HepG2 (cell line): ENCODE results near the gene NUP35. TPM values are rescaled to one million over a fixed set of nuclear protein-coding genes. Genes with fewer than 3 reads are reported as not detected.

Experiments
- ELF3 ChIP-seq: IDR thresholded peaks from 2 replicates; pipeline ENCODE4 v1.6.1; 2016; ENCODE audit warnings: missing genetic modification reagents, missing compliant biosample characterization
- EP300 ChIP-seq, 3 experiments: sonication (generic) in 1 of 3; formaldehyde crosslinking in 1 of 3; IDR thresholded peaks; 2 replicates each; pipeline versions ENCODE4 v1.5.1 to v1.6.1; 2011 to 2020; ENCODE audit warnings: low read depth in 2 of 3, low read length in 2 of 3, borderline replicate concordance in 1 of 3, improper control_type of control experiment in 1 of 3, mild to moderate bottlenecking in 1 of 3, missing genetic modification reagents in 1 of 3, moderate library complexity in 1 of 3
- FOXK1 ChIP-seq: sonication (generic); formaldehyde crosslinking; IDR thresholded peaks from 2 replicates; pipeline ENCODE4 v1.4.0; 2020; ENCODE audit warnings: low read depth, missing genetic modification reagents, borderline replicate concordance
- FOXO1 ChIP-seq: sonication (generic); formaldehyde crosslinking; IDR thresholded peaks from 2 replicates; pipeline ENCODE4 v1.4.0; 2020; ENCODE audit warnings: missing genetic modification reagents
- GATAD2A ChIP-seq: IDR thresholded peaks from 2 replicates; pipeline ENCODE4 v1.6.1; 2016
- GPN1 ChIP-seq: sonication (generic); formaldehyde crosslinking; IDR thresholded peaks from 2 replicates; pipeline ENCODE4 v1.5.1; 2020; ENCODE audit warnings: missing genetic modification reagents, borderline replicate concordance
- ISX ChIP-seq: sonication (generic); formaldehyde crosslinking; conservative IDR thresholded peaks from 2 replicates; pipeline ENCODE4 v1.5.0; 2020; ENCODE audit warnings: missing genetic modification reagents
- MAFK ChIP-seq, 2 experiments: IDR thresholded peaks in 1 of 2; conservative IDR thresholded peaks in 1 of 2; 2 replicates each; pipeline ENCODE4 v1.6.1; 2011; ENCODE audit warnings: improper control_type of control experiment in 2 of 2, low read length in 2 of 2
- MIXL1 ChIP-seq: IDR thresholded peaks from 2 replicates; pipeline ENCODE4 v1.6.1; 2016
- NR2F2 ChIP-seq: IDR thresholded peaks from 2 replicates; pipeline ENCODE4 v1.6.1; 2012; ENCODE audit warnings: low read depth, inconsistent platforms, borderline replicate concordance
- SMC3 ChIP-seq: IDR thresholded peaks from 2 replicates; pipeline ENCODE4 v1.6.1; 2011; ENCODE audit warnings: low read length, improper control_type of control experiment
- XBP1 ChIP-seq: sonication (generic); formaldehyde crosslinking; IDR thresholded peaks from 2 replicates; pipeline ENCODE4 v1.5.0; 2020; ENCODE audit warnings: missing genetic modification reagents
- ZFX ChIP-seq: sonication (generic); formaldehyde crosslinking; IDR thresholded peaks from 2 replicates; pipeline ENCODE4 v1.4.0; 2020; ENCODE audit warnings: mild to moderate bottlenecking, low read depth, missing genetic modification reagents, moderate library complexity
- ZMYM3 ChIP-seq: sonication (generic); formaldehyde crosslinking; IDR thresholded peaks from 2 replicates; pipeline ENCODE4 v1.5.1; 2020; ENCODE audit warnings: mild to moderate bottlenecking, missing genetic modification reagents
- ZNF232 ChIP-seq: sonication (generic); formaldehyde crosslinking; IDR thresholded peaks from 2 replicates; pipeline ENCODE4 v1.4.0; 2020; ENCODE audit warnings: missing genetic modification reagents, borderline replicate concordance
- ZNF235 ChIP-seq: sonication (generic); formaldehyde crosslinking; IDR thresholded peaks from 2 replicates; pipeline ENCODE4 v1.8.1; 2023; ENCODE audit warnings: mild to moderate bottlenecking, missing genetic modification reagents, borderline replicate concordance
- ZNF564 ChIP-seq: sonication (generic); formaldehyde crosslinking; IDR thresholded peaks from 2 replicates; pipeline ENCODE4 v1.8.1; 2023; ENCODE audit warnings: mild to moderate bottlenecking, missing genetic modification reagents
- ZNF674 ChIP-seq: sonication (generic); formaldehyde crosslinking; IDR thresholded peaks from 2 replicates; pipeline ENCODE4 v1.5.0; 2020; ENCODE audit warnings: low read depth, mild to moderate bottlenecking, missing genetic modification reagents
- ZNF782 ChIP-seq: sonication (generic); formaldehyde crosslinking; IDR thresholded peaks from 2 replicates; pipeline ENCODE4 v1.4.0; 2020; ENCODE audit warnings: missing genetic modification reagents, mild to moderate bottlenecking, borderline replicate concordance
- ZSCAN31 ChIP-seq: sonication (generic); formaldehyde crosslinking; IDR thresholded peaks from 2 replicates; pipeline ENCODE4 v1.5.0; 2020; ENCODE audit warnings: low read depth, mild to moderate bottlenecking, missing genetic modification reagents
- polyA plus RNA-seq, 8 experiments: library from polyadenylated mRNA; depleted of rRNA in 3 of 8; stranded (reverse) in 7 of 8; unstranded in 1 of 8; fragments of >200 nt; fragmentation: Illumina TruSeq in 4 of 8; extraction: Trizol in 4 of 8; gene quantifications; 2 replicates each; pipeline versions ENCODE4 v1.2.1 to v1.2.3, GENCODE V29; 2011 to 2016; ENCODE audit warnings: low read depth in 4 of 8, missing spikeins in 1 of 8, mixed read lengths in 1 of 8; ENCODE audit not compliant: insufficient read depth in 1 of 8
- total RNA-seq, 5 experiments: library from RNA; depleted of rRNA; stranded (reverse); fragments of >200 nt; fragmentation: Illumina TruSeq; extraction: Trizol; gene quantifications; 2 replicates each; pipeline ENCODE4 v1.2.3, GENCODE V29; 2016; ENCODE audit warnings: low read depth in 1 of 5
- TF ChIP-seq, protein P1 (sequence below): sonication (generic); formaldehyde crosslinking; IDR thresholded peaks from 2 replicates; pipeline ENCODE4 v1.5.1; 2020; ENCODE audit warnings: mild to moderate bottlenecking, missing genetic modification reagents, moderate library complexity
- TF ChIP-seq, protein P2 (sequence below): sonication (generic); formaldehyde crosslinking; IDR thresholded peaks from 2 replicates; pipeline ENCODE4 v1.5.0; 2020; ENCODE audit warnings: missing genetic modification reagents
- TF ChIP-seq, protein P3 (sequence below): fragments of 450-650 bp; IDR thresholded peaks from 2 replicates; pipeline ENCODE4 v1.6.1; 2016
- TF ChIP-seq, protein P4 (sequence below): sonication (generic); formaldehyde crosslinking; IDR thresholded peaks from 2 replicates; pipeline ENCODE4 v1.5.0; 2020; ENCODE audit warnings: mild to moderate bottlenecking, low read depth, missing genetic modification reagents, borderline replicate concordance
- TF ChIP-seq, protein P5 (sequence below): sonication (generic); formaldehyde crosslinking; IDR thresholded peaks from 2 replicates; pipeline ENCODE4 v1.8.1; 2022; ENCODE audit warnings: mild to moderate bottlenecking, missing genetic modification reagents

Gene NUP35
- total and polyA plus RNA-seq, 2 of the 13 experiments (the other 11 are each of a cell fraction or from before 2014, with no cell fraction given), result 16.9 to 53.6 TPM

DNA sequence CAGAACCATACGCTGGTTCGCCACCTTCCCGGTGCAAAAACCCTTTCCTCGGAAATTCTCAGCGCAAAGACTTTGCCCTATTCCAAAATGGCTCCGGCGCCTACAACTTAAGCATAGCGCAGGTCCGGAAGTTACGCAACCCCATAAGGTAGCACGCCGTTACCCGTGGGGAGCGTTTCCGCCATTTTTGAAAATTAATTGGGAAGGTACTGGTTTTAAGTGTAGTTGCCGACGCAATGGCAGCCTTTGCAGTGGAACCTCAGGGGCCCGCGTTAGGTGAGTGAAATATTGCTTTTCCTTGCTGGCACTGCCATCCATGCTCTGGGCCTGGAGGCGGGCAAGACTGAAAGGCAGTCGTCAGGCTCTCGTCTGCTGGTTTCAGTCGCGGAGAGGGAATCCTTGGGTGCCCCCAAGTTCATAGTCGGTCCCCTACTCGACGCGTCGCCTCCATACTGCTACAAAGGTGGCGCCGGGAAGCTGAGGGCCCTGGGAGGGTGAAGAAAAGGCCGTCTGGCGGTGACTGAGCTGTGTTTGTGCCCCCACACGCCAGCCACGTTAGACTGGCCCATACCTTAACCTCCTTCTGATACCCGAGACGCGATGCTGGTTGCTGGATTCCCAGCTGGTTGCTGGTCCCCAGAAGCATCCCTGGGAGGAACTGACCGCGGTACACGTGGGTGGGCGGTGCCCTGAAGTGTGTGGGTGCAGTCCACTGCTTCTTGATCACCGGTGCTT, at the start of gene NUP35 (continued):
- TF ChIP-seq XBP1 (CRISPR knock-in tag), result no peak
- TF ChIP-seq, protein P1, sequence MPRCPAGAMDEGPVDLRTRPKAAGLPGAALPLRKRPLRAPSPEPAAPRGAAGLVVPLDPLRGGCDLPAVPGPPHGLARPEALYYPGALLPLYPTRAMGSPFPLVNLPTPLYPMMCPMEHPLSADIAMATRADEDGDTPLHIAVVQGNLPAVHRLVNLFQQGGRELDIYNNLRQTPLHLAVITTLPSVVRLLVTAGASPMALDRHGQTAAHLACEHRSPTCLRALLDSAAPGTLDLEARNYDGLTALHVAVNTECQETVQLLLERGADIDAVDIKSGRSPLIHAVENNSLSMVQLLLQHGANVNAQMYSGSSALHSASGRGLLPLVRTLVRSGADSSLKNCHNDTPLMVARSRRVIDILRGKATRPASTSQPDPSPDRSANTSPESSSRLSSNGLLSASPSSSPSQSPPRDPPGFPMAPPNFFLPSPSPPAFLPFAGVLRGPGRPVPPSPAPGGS (CRISPR knock-in tag), result peak; percentile 74; the same call in 1 of the 2 replicates
- no peak for TF ChIP-seq ZNF235 (CRISPR knock-in tag)
- peak; percentile 83 for TF ChIP-seq ZFX (CRISPR knock-in tag)
- TF ChIP-seq MIXL1 (CRISPR knock-in tag), result peak; percentile 93
- 0 out of 2 replicates have a peak, but pooled peaks have one; percentile 29 for TF ChIP-seq ISX
- 0 out of 2 replicates have a peak, but pooled peaks have one; percentile 24 for TF ChIP-seq ZNF674 (CRISPR knock-in tag)
- no peak; the same call in 1 of the 2 replicates for TF ChIP-seq ZNF782
- TF ChIP-seq GPN1 (CRISPR knock-in tag), result 0 out of 2 replicates have a peak, but pooled peaks have one; percentile 30
- TF ChIP-seq, protein P2, sequence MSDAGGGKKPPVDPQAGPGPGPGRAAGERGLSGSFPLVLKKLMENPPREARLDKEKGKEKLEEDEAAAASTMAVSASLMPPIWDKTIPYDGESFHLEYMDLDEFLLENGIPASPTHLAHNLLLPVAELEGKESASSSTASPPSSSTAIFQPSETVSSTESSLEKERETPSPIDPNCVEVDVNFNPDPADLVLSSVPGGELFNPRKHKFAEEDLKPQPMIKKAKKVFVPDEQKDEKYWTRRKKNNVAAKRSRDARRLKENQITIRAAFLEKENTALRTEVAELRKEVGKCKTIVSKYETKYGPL, result peak; percentile 73; the same call in 1 of the 2 replicates
- peak; percentile 44; the same call in 1 of the 2 replicates for TF ChIP-seq ZNF232
- TF ChIP-seq, protein P3, sequence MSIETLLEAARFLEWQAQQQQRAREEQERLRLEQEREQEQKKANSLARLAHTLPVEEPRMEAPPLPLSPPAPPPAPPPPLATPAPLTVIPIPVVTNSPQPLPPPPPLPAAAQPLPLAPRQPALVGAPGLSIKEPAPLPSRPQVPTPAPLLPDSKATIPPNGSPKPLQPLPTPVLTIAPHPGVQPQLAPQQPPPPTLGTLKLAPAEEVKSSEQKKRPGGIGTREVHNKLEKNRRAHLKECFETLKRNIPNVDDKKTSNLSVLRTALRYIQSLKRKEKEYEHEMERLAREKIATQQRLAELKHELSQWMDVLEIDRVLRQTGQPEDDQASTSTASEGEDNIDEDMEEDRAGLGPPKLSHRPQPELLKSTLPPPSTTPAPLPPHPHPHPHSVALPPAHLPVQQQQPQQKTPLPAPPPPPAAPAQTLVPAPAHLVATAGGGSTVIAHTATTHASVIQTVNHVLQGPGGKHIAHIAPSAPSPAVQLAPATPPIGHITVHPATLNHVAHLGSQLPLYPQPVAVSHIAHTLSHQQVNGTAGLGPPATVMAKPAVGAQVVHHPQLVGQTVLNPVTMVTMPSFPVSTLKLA, result peak; percentile 79
- TF ChIP-seq ELF3 (CRISPR knock-in tag), result peak; percentile 71
- peak; percentile 39 to 68; a peak in 2 of 4 replicates for TF ChIP-seq EP300 (IDR thresholded peaks at IDR 0.05; ENCODE audit: low read depth in 2 of 2, low read length in 2 of 2)
- peak; percentile 60; the same call in 1 of the 2 replicates for TF ChIP-seq EP300 (CRISPR knock-in tag; IDR thresholded peaks at IDR 0.05; ENCODE audit: borderline replicate concordance)
- peak; percentile 39 for TF ChIP-seq FOXO1 (CRISPR knock-in tag)
- no peak for TF ChIP-seq MAFK (conservative IDR thresholded peaks at IDR 0.05 in 1 of 2, IDR thresholded peaks at IDR 0.05 in 1 of 2; ENCODE audit: low read length in 2 of 2)
- peak; percentile 82; the same call in 1 of the 2 replicates for TF ChIP-seq ZNF564
- TF ChIP-seq NR2F2, result peak; percentile 24; the same call in 1 of the 2 replicates
- peak; percentile 62 for TF ChIP-seq GATAD2A (CRISPR knock-in tag)
- peak; percentile 60 for TF ChIP-seq SMC3
- TF ChIP-seq ZMYM3 (CRISPR knock-in tag), result no peak
- TF ChIP-seq, protein P4, sequence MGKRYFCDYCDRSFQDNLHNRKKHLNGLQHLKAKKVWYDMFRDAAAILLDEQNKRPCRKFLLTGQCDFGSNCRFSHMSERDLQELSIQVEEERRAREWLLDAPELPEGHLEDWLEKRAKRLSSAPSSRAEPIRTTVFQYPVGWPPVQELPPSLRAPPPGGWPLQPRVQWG (CRISPR knock-in tag), result no peak
- TF ChIP-seq, protein P5, sequence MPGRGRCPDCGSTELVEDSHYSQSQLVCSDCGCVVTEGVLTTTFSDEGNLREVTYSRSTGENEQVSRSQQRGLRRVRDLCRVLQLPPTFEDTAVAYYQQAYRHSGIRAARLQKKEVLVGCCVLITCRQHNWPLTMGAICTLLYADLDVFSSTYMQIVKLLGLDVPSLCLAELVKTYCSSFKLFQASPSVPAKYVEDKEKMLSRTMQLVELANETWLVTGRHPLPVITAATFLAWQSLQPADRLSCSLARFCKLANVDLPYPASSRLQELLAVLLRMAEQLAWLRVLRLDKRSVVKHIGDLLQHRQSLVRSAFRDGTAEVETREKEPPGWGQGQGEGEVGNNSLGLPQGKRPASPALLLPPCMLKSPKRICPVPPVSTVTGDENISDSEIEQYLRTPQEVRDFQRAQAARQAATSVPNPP (CRISPR knock-in tag), result no peak
- TF ChIP-seq ZSCAN31, result peak; percentile 76
- peak; percentile 80 for TF ChIP-seq FOXK1 (CRISPR knock-in tag)
